AG09309 (cell line): ENCODE data around the gene SNX21.

Source experiments
- DNase-seq: peaks from one replicate; pipeline ENCODE4 v3.0.0-alpha.2; 2010; ENCODE audit warnings: low read depth
- H3K4me3 ChIP-seq: 2 replicates; pipeline ENCODE4 v1.5.1; 2011; ENCODE audit warnings: mild to moderate bottlenecking, low read depth, low read length, moderate library complexity; ENCODE audit not compliant: control insufficient read depth
- CTCF ChIP-seq: IDR thresholded peaks from 2 replicates; pipeline ENCODE4 v1.5.1; 2011; ENCODE audit warnings: mild to moderate bottlenecking, low read depth, low read length, inconsistent platforms; ENCODE audit not compliant: insufficient read depth, control insufficient read depth; ENCODE audit errors: missing control alignments

SNX21 gene

GRCh38 chr20:45848969-45849582 lies 15.5 kb downstream of the SNX21 start:
- no peak overlapping the region for H3K4me3 ChIP-seq
- TF ChIP-seq CTCF, result no peak
- DNase-seq, result no peak

DNA sequence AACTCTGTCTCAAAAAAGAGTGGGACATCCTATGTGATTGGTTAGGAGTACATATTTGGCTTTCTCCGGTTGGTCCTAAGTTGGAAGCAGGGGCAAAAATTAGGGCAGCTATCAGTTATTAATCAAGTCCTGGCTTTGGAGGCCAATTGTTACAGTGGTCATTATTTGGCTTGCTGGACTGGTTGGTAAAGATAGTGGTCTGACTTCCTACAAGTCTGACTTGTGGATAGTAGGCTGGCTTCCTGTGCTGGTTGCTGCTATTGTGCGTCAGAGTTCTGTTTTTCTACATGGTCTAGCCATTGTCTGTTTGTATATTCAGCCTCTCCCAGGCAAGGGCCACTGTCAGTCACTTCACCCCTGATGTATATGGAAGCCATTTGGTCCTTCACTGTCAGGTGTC lies 16.6 kb downstream of the SNX21 start:
- no peak overlapping the region for H3K4me3 ChIP-seq
- TF ChIP-seq CTCF, result no peak
- DNase-seq, result no peak

- no peak overlapping the region for H3K4me3 ChIP-seq
- TF ChIP-seq CTCF, result no peak
- DNase-seq, result no peak
Observed at GRCh38 chr20:45850926-45851325, 17.3 kb downstream of the SNX21 start.

DNA sequence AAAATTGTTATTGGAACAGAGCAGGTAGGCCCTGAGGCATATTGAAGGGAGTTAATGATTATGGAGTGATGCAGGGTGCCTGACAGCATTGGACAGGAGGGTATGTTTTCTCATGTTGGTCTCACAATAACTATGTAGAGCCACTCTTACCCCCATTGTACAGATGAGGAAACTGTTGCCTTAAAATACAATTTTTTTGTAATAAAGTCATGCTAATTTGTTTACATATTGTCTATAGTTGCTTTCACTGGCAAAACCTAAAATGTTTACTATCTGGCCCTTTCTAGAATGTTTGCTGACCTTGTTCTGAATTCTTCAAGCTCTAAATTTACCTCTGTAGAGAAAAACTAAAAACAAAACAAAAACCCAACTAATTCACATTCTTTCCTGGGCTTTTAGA lies 17.9 kb downstream of the SNX21 start:
- no peak overlapping the region for H3K4me3 ChIP-seq
- no peak for TF ChIP-seq CTCF
- no peak for DNase-seq

GRCh38 chr20:45852326-45852725 lies 18.7 kb downstream of the SNX21 start:
- no peak for TF ChIP-seq CTCF
- DNase-seq, result no peak
- H3K4me3 ChIP-seq, result no peak overlapping the region

GRCh38 chr20:45853484-45853883 lies 19.9 kb downstream of the SNX21 start:
- TF ChIP-seq CTCF, result no peak
- no peak for DNase-seq
- no peak overlapping the region for H3K4me3 ChIP-seq
